HG03139 (cell line): ENCODE measurements around the gene SIPA1.
"Not testable (repeated sequence)": the region's sequence is repeated elsewhere in the genome, so short reads cannot be mapped to it uniquely, and the experiment has no call there.

Source experiments
- ATAC-seq: cut with Tn5 transposase; IDR thresholded peaks from one replicate; pipeline ENCODE4 v1.9.1; 2021; ENCODE audit not compliant: unreplicated experiment

SIPA1 gene

GRCh38 chr11:65623852-65624616, 13.9 kb upstream of the SIPA1 start:
- ATAC-seq: no peak

- ATAC-seq: no peak
These were observed 12.8 kb upstream of the SIPA1 start for GRCh38 chr11:65624931-65625627.

GRCh38 chr11:65625628-65626342, 12.1 kb upstream of the SIPA1 start:
- ATAC-seq: no peak

GRCh38 chr11:65627202-65627601, 10.7 kb upstream of the SIPA1 start:
- ATAC-seq: no peak

GRCh38 chr11:65629579-65629978, 8.3 kb upstream of the SIPA1 start:
- ATAC-seq: no peak

- no peak for ATAC-seq
These were observed 7.7 kb upstream of the SIPA1 start for GRCh38 chr11:65630215-65630614.

GRCh38 chr11:65633390-65634108, 4.4 kb upstream of the SIPA1 start:
- no peak for ATAC-seq

GRCh38 chr11:65634109-65634436, 3.8 kb upstream of the SIPA1 start:
- no peak for ATAC-seq

GRCh38 chr11:65634440-65634839, 3.5 kb upstream of the SIPA1 start:
- no peak for ATAC-seq

GRCh38 chr11:65634905-65635731, 2.8 kb upstream of the SIPA1 start:
- no peak for ATAC-seq

GRCh38 chr11:65636108-65637031, 1.5 kb upstream of the SIPA1 start:
- ATAC-seq: no peak

- ATAC-seq: no peak
These were observed 806 bp upstream of the SIPA1 start for GRCh38 chr11:65637032-65637557.

GRCh38 chr11:65639228-65639597, 1.3 kb downstream of the SIPA1 start:
- ATAC-seq: not testable (repeated sequence)

GRCh38 chr11:65639623-65640482, 2.0 kb downstream of the SIPA1 start:
- ATAC-seq: peak; percentile 28

- peak; percentile 15 for ATAC-seq
These were observed 2.8 kb downstream of the SIPA1 start for GRCh38 chr11:65640483-65641296.

- ATAC-seq: no peak
These were observed 3.6 kb downstream of the SIPA1 start for GRCh38 chr11:65641297-65642013.
